NCI-H69 (cell line): ENCODE results near the gene PLOD1.
A peak's percentile ranks its signal among the peaks of the same experiment; 100 is the strongest.
"Not testable (repeated sequence)": the region's sequence is repeated elsewhere in the genome, so short reads cannot be mapped to it uniquely, and the experiment has no call there.

Experiments used
- DNase-seq: peaks from one replicate; lab custom pipeline; 2025; lab: John Stamatoyannopoulos, UW

PLOD1 gene

DNA sequence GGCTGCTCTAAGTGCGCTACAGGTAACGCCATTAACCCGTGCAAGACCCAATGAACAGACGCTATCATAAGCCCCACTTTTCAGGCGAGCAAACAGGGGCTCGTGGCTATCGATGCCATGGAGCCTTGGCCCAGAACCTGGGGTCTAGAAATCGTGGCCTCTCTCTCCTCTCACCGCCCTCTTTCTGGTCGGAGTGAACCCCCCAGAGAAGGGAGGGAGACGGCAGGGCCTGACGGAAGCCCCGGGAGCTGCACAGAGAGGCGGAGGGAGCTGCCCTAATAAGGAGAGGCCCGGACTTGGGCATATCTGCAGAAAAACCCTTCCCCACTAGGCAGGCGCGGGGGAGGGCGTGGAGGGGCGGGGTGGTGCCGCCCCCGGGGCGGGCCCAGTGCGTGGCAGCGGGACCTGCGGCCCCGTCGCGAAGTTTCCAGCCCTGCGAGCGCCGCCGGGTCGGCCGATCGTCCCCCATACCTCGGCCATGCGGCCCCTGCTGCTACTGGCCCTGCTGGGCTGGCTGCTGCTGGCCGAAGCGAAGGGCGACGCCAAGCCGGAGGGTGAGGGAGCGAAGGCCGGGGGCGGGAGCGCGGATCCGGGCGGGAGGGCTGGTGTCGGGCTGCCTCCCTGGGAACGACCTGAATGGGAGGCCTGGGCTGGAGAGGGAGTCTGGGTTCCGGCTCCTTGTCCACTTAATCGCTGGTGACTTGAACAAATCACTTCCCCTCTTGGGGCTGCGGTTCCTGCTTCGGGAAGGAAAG lies at the start of gene PLOD1:
Gene PLOD1, plus strand, starts transcription at position 416 of the 755 bp plus-strand sequence. Its CDS starts 63 bp downstream, at position 479.
- peak; percentile 88 for DNase-seq

GRCh38 chr1:11885916-11886315 lies 48.6 kb upstream of the PLOD1 start:
- no peak for DNase-seq

GRCh38 chr1:11886986-11887665 lies 47.4 kb upstream of the PLOD1 start:
- DNase-seq = no peak

DNA sequence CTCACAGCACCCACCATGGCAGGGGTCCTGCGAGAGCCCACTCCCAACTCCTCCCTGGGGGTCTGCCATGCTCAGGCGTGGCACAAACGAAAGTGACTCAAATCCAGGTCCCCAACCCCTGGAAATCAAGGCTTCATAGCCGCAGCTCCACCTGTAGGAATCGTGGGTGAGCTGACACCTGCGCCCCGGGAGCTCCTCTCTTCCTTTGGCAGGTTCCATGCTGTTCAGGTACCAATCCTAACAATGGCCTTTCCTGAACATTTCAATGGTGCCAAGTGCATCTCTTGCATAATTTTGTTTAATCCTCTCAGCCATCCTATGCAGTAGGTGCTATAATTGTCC lies 46.9 kb upstream of the PLOD1 start:
- no peak for DNase-seq

DNA sequence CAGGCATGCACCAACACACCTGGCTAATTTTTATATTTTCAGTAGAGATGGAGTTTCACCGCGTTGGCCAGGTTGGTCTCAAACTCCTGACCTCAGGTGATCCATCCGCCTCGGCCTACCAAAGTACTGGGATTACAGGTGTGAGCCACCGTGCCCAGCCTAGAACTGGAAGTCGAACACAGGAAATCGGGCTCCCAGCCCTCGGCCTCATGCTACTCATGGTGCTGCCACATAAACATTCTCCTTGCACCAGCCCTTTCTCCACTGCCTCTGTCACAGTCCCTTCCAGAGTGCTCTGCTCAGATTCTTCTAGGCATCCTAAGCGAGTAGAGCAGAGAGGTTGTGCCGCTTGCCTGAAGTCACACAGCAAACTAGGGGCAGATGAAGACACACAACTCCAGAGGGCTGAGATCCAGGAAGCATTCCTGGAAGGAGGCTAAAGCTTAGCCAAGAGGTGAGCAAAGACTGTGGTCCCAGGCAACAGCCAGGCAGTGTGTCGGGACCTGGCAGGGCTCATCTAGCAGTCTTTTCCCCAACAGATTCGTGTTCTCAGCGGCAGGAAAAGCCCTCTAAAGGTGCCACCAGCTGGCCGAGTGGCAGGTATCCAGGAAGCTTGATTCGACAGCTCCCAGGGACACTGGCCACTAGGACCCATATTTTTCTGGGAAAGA lies 46.2 kb upstream of the PLOD1 start:
- DNase-seq = no peak

DNA sequence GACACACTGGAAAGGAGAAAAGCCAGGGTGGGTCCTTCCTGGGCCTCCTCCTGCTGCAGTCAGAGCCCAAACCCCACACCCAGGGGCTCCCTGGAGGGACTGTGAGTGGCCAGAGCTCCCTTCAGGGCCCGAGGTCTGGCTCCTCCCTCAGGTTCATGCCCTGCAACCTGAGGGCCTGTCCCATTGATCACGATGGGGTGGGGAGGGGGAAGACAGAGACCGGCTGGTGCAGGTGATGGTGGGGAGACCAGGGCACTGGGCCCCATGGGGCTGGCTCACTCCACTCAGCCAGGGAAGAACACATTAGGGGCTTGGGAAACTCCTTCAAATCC lies 45.7 kb upstream of the PLOD1 start:
- DNase-seq = no peak

DNA sequence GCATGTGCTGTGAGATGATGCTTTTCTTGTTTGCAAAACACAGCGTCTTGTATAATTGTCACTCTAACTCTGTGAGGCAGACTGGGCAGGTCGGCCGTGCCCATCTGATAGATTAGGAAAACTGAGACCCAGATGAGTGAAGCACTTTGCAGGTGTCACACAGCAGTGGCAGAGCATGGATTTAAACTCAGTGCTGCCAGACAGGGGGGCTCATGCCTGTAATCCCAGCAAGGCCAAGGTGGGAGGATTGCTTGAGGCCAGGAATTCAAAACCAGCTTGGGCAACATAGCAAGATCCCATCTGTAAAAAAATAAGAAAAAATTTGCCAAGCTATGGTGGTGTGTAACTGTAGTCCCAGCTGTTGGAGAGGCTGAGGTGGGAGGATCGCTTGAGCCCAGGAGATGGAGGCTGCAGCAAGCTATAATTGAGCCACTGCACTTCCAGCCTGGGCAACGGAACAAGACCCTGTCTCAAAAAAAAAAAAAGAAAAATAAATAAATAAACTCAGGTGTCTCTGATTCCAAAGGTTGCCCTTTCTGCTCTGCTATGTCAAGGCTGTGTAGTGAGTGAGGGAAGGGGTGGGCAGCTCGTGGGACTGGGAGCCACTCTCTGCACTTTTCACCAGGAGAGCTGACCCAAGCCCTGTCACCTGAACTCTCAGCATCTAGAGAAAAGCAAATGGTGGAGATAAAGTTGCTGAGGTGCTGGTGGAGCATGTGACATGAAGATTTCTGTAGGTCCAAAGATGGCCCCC lies 42.9 kb upstream of the PLOD1 start:
- DNase-seq = no peak

- DNase-seq = peak; percentile 72
These were observed 40.6 kb upstream of the PLOD1 start for GRCh38 chr1:11893907-11894251.

DNA sequence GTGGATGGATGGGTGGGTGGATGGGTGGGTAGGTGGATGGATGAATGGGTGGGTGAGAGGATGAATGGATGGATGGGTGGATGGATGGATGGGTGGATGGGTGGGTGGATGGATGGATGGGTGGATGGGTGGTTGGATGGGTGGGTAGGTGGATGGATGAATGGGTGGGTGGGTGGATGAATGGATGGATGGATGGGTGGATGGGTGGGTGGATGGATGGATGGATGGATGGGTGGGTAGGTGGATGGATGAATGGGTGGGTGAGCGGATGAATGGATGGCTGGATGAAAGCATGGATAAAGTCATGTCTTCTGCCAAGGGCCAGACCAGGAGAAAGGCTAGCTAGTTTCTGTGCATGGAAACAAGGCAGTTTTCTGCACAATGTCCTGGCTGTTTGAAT lies 40.0 kb upstream of the PLOD1 start:
- not testable (repeated sequence) for DNase-seq

- no peak for DNase-seq
These were observed 36.3 kb upstream of the PLOD1 start for GRCh38 chr1:11898086-11898785.

GRCh38 chr1:11898831-11899467 lies 35.6 kb upstream of the PLOD1 start:
- DNase-seq = no peak

- not testable (repeated sequence) for DNase-seq
These were observed 33.1 kb upstream of the PLOD1 start for GRCh38 chr1:11901446-11901845.

GRCh38 chr1:11903210-11903609 lies 31.3 kb upstream of the PLOD1 start:
- no peak for DNase-seq

- DNase-seq = not testable (repeated sequence)
These were observed 30.4 kb upstream of the PLOD1 start for GRCh38 chr1:11904156-11904555.

GRCh38 chr1:11904978-11905377 lies 29.5 kb upstream of the PLOD1 start:
- no peak for DNase-seq

GRCh38 chr1:11906870-11907269 lies 27.6 kb upstream of the PLOD1 start:
- no peak for DNase-seq

GRCh38 chr1:11907275-11908094 lies 27.0 kb upstream of the PLOD1 start:
- DNase-seq = peak; percentile 94

- peak; percentile 97 for DNase-seq
These were observed 26.3 kb upstream of the PLOD1 start for GRCh38 chr1:11908095-11908675.

- DNase-seq = not testable (repeated sequence)
These were observed 23.6 kb upstream of the PLOD1 start for GRCh38 chr1:11910914-11911228.

- DNase-seq = no peak
These were observed 22.5 kb upstream of the PLOD1 start for GRCh38 chr1:11912000-11912399.
